HepG2 (cell line): ENCODE data around the gene ADGRV1. TPM values are rescaled to one million over a fixed set of nuclear protein-coding genes. Genes with fewer than 3 reads are reported as not detected.

Source experiments
- ATAC-seq: fragments of 200-7000 bp; cut with Tn5 transposase; 3 replicates; pipeline ENCODE4 v1.9.1; 2020; ENCODE audit warnings: mild to moderate bottlenecking, moderate library complexity
- BruUV-seq: library from RNA; stranded (reverse); fragments of 400-500 nt; replicated peaks from 2 replicates; lab custom pipeline; 2021; lab: Mats Ljungman, UMichigan
- CTCF ChIA-PET: fragments of 300-600 bp; formaldehyde crosslinking; extraction: SDS; loops from one replicate; lab custom pipeline; 2021; ENCODE audit warnings: low total read pairs, inconsistent platforms, low intra/inter-chr PET ratio; lab: Yijun Ruan, JAX
- POLR2A ChIA-PET: fragments of 350-600 bp; sonication (Branson Sonifier 250); formaldehyde crosslinking; loops from one replicate; lab custom pipeline; 2020; ENCODE audit warnings: antibody characterized with exemption, inconsistent platforms; lab: Yijun Ruan, JAX
- DNase-seq: peaks from one replicate; pipeline ENCODE4 v3.0.0-alpha.2; 2015; ENCODE audit warnings: low spot score
- FAIRE-seq: peaks from 3 replicates; lab custom pipeline; 2011; peaks lifted over from hg19 to GRCh38; lab: Jason Lieb, UNC
- H2AFZ ChIP-seq: one replicate; pipeline ENCODE4 v1.6.1; 2011; ENCODE audit warnings: low read length, inconsistent platforms
- H3K27ac ChIP-seq: fragments of 300-600 bp; 3 replicates; pipeline ENCODE4 v1.8.0; 2011; ENCODE audit warnings: mixed run types, mild to moderate bottlenecking, mixed read lengths, low read length, inconsistent platforms; ENCODE audit not compliant: insufficient read depth; ENCODE audit errors: extremely low read length
- H3K27me3 ChIP-seq, 2 experiments: fragments of 200-600 bp in 1 of 2; 2 replicates in 1 of 2; 3 replicates in 1 of 2; pipeline versions ENCODE4 v1.6.0 to v1.8.0; 2011; ENCODE audit warnings: low read length in 2 of 2, mild to moderate bottlenecking in 2 of 2, moderate library complexity in 2 of 2, inconsistent platforms in 1 of 2; ENCODE audit not compliant: insufficient read depth in 2 of 2, control insufficient read depth in 1 of 2
- H3K36me3 ChIP-seq, 2 experiments: fragments of 200-600 bp in 1 of 2; replicated peaks in 1 of 2; 2 replicates in 1 of 2; 3 replicates in 1 of 2; pipeline versions ENCODE4 v1.5.1 to v1.8.0; 2011; ENCODE audit warnings: low read length in 2 of 2, inconsistent platforms in 1 of 2; ENCODE audit not compliant: insufficient read depth in 2 of 2, control insufficient read depth in 1 of 2
- H3K4me1 ChIP-seq: 2 replicates; pipeline ENCODE4 v1.5.1; 2012; ENCODE audit warnings: low read length, inconsistent platforms; ENCODE audit not compliant: insufficient read depth
- H3K4me2 ChIP-seq: 2 replicates; pipeline ENCODE4 v1.6.0; 2011; ENCODE audit warnings: low read depth, low read length, inconsistent platforms
- H3K4me3 ChIP-seq, 3 experiments: fragments of 200-600 bp in 1 of 3; sonication (generic), shearing (Covaris generic) in 1 of 3; replicated peaks in 1 of 3; 2 replicates each; pipeline ENCODE4 v1.5.1; 2011 to 2016; ENCODE audit warnings: low read length in 3 of 3, inconsistent platforms in 2 of 3, low read depth in 2 of 3, mild to moderate bottlenecking in 2 of 3, control low read depth in 1 of 3, mixed read lengths in 1 of 3; ENCODE audit not compliant: insufficient read depth in 1 of 3
- H3K79me2 ChIP-seq: one replicate; pipeline ENCODE4 v1.6.1; 2011; ENCODE audit warnings: low read length, inconsistent platforms; ENCODE audit not compliant: insufficient read depth
- H3K9ac ChIP-seq: 2 replicates; pipeline ENCODE4 v1.6.0; 2011; ENCODE audit warnings: mild to moderate bottlenecking, low read depth, low read length, inconsistent platforms; ENCODE audit not compliant: insufficient read depth
- H3K9me3 ChIP-seq: 2 replicates; pipeline ENCODE4 v1.5.1; 2012; ENCODE audit warnings: mild to moderate bottlenecking, low read length
- H4K20me1 ChIP-seq: 2 replicates; pipeline ENCODE4 v1.6.0; 2011; ENCODE audit warnings: inconsistent platforms, mild to moderate bottlenecking, low read length, moderate library complexity; ENCODE audit not compliant: insufficient read depth
- DNMT3B ChIP-seq: conservative IDR thresholded peaks from 2 replicates; pipeline ENCODE4 v1.6.1; 2016; ENCODE audit warnings: missing biosample characterization, control low read depth
- EHMT2 ChIP-seq: fragments of 200-600 bp; sonication (generic); IDR thresholded peaks from 2 replicates; pipeline ENCODE4 v1.7.0; 2017; ENCODE audit warnings: antibody characterized with exemption, low read depth, low read length, borderline replicate concordance
- HNF4G ChIP-seq, 2 experiments: sonication (generic) in 1 of 2; formaldehyde crosslinking in 1 of 2; IDR thresholded peaks; 2 replicates each; pipeline versions ENCODE4 v1.4.0 to v1.6.1; 2011 to 2020; ENCODE audit warnings: borderline replicate concordance in 2 of 2, low read depth in 2 of 2, mild to moderate bottlenecking in 2 of 2, low read length in 1 of 2, missing genetic modification reagents in 1 of 2, moderate library complexity in 1 of 2
- KDM2A ChIP-seq: sonication (generic); formaldehyde crosslinking; IDR thresholded peaks from 2 replicates; pipeline ENCODE4 v1.4.0; 2020; ENCODE audit warnings: low read depth, missing genetic modification reagents, borderline replicate concordance
- MEIS1 ChIP-seq: sonication (generic); formaldehyde crosslinking; IDR thresholded peaks from 2 replicates; pipeline ENCODE4 v1.9.0; 2021; ENCODE audit warnings: mild to moderate bottlenecking, missing genetic modification reagents, moderate library complexity, borderline replicate concordance
- SMC3 ChIP-seq: IDR thresholded peaks from 2 replicates; pipeline ENCODE4 v1.6.1; 2011; ENCODE audit warnings: low read length, improper control_type of control experiment
- SRSF1 ChIP-seq: fragments of 200-400 bp; formaldehyde crosslinking; optimal IDR thresholded peaks from 2 replicates; pipeline ENCODE3; 2017; ENCODE audit warnings: mild to moderate bottlenecking, low read depth, low read length, moderate library complexity
- SUZ12 ChIP-seq: fragments of 150-350 bp; IDR thresholded peaks from 2 replicates; pipeline ENCODE4 v1.6.1; 2014; ENCODE audit warnings: low read depth, low read length
- TBP ChIP-seq: sonication (generic); formaldehyde crosslinking; IDR thresholded peaks from 2 replicates; pipeline ENCODE4 v1.5.0; 2020; ENCODE audit warnings: missing genetic modification reagents
- TCF7L2 ChIP-seq: IDR thresholded peaks from 2 replicates; pipeline ENCODE4 v1.6.1; 2011; ENCODE audit warnings: mild to moderate bottlenecking, low read depth, low read length, moderate library complexity
- ZNF614 ChIP-seq: IDR thresholded peaks from 2 replicates; pipeline ENCODE4 v1.6.1; 2018; ENCODE audit warnings: missing biosample characterization, missing genetic modification reagents, inconsistent platforms, borderline replicate concordance
- WGBS: methylation state at CpG from one replicate; pipeline ENCODE4 v1.1.6; 2017; ENCODE audit warnings: low lambda C conversion rate; 5-methylcytosine and 5-hydroxymethylcytosine counted together
- in situ Hi-C: cut with HindIII; loops from 2 replicates; pipeline ENCODE4 v1.10.0; 2017; ENCODE audit warnings: low pct_unique_long_range_greater_than_20kb; ENCODE audit not compliant: extremely low pct_ligation_motif_present
- intact Hi-C: fragments of 100-400 bp; cut with micrococcal nuclease; formaldehyde crosslinking; loops from one replicate; pipeline ENCODE4 v1.10.0; 2022; ENCODE audit not compliant: unreplicated experiment
- polyA plus RNA-seq, 8 experiments: library from polyadenylated mRNA; depleted of rRNA in 3 of 8; stranded (reverse) in 7 of 8; unstranded in 1 of 8; fragments of >200 nt; fragmentation: Illumina TruSeq in 4 of 8; extraction: Trizol in 4 of 8; gene quantifications; 2 replicates each; pipeline versions ENCODE4 v1.2.1 to v1.2.3, GENCODE V29; 2011 to 2016; ENCODE audit warnings: low read depth in 4 of 8, missing spikeins in 1 of 8, mixed read lengths in 1 of 8; ENCODE audit not compliant: insufficient read depth in 1 of 8
- total RNA-seq, 5 experiments: library from RNA; depleted of rRNA; stranded (reverse); fragments of >200 nt; fragmentation: Illumina TruSeq; extraction: Trizol; gene quantifications; 2 replicates each; pipeline ENCODE4 v1.2.3, GENCODE V29; 2016; ENCODE audit warnings: low read depth in 1 of 5
- TF ChIP-seq, protein P1 (sequence below): sonication (generic); formaldehyde crosslinking; conservative IDR thresholded peaks from 2 replicates; pipeline ENCODE4 v1.5.0; 2020; ENCODE audit warnings: missing genetic modification reagents
- TF ChIP-seq, protein P2 (sequence below): sonication (generic); formaldehyde crosslinking; IDR thresholded peaks from 2 replicates; pipeline ENCODE4 v1.5.0; 2020; ENCODE audit warnings: mild to moderate bottlenecking, missing genetic modification reagents, borderline replicate concordance
- TF ChIP-seq, protein P3 (sequence below): sonication (generic); formaldehyde crosslinking; IDR thresholded peaks from 2 replicates; pipeline ENCODE4 v1.9.0; 2021; ENCODE audit warnings: missing genetic modification reagents, borderline replicate concordance

Gene ADGRV1
- total and polyA plus RNA-seq, 2 of the 13 experiments (the other 11 are each of a cell fraction or from before 2014, with no cell fraction given), result 1.7 to 3.9 TPM

DNA sequence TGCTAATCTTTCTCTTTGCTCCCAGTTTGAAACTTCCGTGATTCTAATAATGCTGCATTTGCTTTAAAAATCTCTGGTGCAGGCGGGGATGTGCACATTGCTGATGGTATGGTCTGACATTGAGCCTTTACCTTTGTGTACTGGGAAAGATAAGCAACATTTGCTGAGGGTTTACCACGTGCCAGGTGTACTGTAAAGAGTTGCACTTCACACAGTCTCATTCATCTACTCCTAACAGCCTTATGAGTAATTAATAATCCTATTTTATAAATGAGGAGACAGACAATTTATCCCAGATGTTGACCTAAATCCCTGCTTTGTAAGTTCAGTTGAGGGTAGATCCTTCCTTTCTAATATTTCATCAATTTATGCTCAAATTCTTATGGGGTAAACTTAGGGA is 726 bp upstream of the ADGRV1 start (continued):
- TF ChIP-seq, protein P1, sequence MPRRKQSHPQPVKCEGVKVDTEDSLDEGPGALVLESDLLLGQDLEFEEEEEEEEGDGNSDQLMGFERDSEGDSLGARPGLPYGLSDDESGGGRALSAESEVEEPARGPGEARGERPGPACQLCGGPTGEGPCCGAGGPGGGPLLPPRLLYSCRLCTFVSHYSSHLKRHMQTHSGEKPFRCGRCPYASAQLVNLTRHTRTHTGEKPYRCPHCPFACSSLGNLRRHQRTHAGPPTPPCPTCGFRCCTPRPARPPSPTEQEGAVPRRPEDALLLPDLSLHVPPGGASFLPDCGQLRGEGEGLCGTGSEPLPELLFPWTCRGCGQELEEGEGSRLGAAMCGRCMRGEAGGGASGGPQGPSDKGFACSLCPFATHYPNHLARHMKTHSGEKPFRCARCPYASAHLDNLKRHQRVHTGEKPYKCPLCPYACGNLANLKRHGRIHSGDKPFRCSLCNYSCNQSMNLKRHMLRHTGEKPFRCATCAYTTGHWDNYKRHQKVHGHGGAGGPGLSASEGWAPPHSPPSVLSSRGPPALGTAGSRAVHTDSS, result no peak
- no peak for TF ChIP-seq MEIS1 (CRISPR knock-in tag)
- TF ChIP-seq, all 625 proteins: peak for 0

DNA sequence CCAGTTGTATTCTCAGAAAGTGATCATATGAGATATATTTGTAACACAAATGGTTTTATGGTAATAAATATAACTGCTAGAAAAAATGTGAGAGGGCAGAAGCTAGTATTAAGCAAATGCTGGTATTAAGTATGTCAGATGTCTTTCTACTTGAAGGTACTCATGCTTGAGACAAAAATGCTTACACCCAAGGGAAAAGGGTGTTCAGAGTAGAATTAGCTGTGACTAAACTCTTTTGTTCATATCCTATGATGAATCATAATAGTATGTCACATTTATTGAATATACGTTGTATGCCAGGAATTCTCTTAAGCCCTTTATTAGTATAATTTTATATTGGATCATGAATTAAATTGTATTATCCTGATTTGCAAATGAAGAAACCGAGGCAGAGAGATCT is 2.2 kb downstream of the ADGRV1 start:
- CTCF ChIA-PET, result no interaction called here
- H3K79me2 ChIP-seq, result no peaks in the 10 kb centered on the region
- no peak overlapping the region for H3K27ac ChIP-seq
- FAIRE-seq, result no peak
- in situ Hi-C loops (no loop called here), intact Hi-C loops (no loop called here)
- no peak overlapping the region for H3K9ac ChIP-seq
- no peak for ATAC-seq
- H3K36me3 ChIP-seq, result no peaks in the 10 kb centered on the region
- 22% methylated on average over 2 of the region's 2 CpGs for WGBS
- H3K27me3 ChIP-seq, result peaks cover 0 to 28% of the 10 kb centered on the region in 2 experiments; a peak in 4 of 5 replicates
- no peaks in the 10 kb centered on the region for H4K20me1 ChIP-seq
- no peak overlapping the region for H3K4me3 ChIP-seq
- DNase-seq, result no peak
- no peaks in the 10 kb centered on the region for H3K9me3 ChIP-seq
- no peaks in the 10 kb centered on the region for H3K4me1 ChIP-seq
- BruUV-seq, result no TSS peak
- no peak overlapping the region for H2AFZ ChIP-seq
- TF ChIP-seq SMC3, result no peak
- no peak for TF ChIP-seq SRSF1
- TF ChIP-seq TCF7L2, result no peak
- TF ChIP-seq HNF4G (IDR thresholded peaks at IDR 0.05; ENCODE audit: borderline replicate concordance, low read depth, low read length), result no peak
- no peak for TF ChIP-seq HNF4G (CRISPR knock-in tag; IDR thresholded peaks at IDR 0.05; ENCODE audit: borderline replicate concordance, low read depth)
- no peak for TF ChIP-seq TBP (CRISPR knock-in tag)
- no peak for TF ChIP-seq EHMT2
- no peak for TF ChIP-seq SUZ12
- TF ChIP-seq, protein P2, sequence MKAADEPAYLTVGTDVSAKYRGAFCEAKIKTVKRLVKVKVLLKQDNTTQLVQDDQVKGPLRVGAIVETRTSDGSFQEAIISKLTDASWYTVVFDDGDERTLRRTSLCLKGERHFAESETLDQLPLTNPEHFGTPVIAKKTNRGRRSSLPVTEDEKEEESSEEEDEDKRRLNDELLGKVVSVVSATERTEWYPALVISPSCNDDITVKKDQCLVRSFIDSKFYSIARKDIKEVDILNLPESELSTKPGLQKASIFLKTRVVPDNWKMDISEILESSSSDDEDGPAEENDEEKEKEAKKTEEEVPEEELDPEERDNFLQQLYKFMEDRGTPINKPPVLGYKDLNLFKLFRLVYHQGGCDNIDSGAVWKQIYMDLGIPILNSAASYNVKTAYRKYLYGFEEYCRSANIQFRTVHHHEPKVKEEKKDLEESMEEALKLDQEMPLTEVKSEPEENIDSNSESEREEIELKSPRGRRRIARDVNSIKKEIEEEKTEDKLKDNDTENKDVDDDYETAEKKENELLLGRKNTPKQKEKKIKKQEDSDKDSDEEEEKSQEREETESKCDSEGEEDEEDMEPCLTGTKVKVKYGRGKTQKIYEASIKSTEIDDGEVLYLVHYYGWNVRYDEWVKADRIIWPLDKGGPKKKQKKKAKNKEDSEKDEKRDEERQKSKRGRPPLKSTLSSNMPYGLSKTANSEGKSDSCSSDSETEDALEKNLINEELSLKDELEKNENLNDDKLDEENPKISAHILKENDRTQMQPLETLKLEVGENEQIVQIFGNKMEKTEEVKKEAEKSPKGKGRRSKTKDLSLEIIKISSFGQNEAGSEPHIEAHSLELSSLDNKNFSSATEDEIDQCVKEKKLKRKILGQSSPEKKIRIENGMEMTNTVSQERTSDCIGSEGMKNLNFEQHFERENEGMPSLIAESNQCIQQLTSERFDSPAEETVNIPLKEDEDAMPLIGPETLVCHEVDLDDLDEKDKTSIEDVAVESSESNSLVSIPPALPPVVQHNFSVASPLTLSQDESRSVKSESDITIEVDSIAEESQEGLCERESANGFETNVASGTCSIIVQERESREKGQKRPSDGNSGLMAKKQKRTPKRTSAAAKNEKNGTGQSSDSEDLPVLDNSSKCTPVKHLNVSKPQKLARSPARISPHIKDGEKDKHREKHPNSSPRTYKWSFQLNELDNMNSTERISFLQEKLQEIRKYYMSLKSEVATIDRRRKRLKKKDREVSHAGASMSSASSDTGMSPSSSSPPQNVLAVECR, result no peak
- TF ChIP-seq, protein P3, sequence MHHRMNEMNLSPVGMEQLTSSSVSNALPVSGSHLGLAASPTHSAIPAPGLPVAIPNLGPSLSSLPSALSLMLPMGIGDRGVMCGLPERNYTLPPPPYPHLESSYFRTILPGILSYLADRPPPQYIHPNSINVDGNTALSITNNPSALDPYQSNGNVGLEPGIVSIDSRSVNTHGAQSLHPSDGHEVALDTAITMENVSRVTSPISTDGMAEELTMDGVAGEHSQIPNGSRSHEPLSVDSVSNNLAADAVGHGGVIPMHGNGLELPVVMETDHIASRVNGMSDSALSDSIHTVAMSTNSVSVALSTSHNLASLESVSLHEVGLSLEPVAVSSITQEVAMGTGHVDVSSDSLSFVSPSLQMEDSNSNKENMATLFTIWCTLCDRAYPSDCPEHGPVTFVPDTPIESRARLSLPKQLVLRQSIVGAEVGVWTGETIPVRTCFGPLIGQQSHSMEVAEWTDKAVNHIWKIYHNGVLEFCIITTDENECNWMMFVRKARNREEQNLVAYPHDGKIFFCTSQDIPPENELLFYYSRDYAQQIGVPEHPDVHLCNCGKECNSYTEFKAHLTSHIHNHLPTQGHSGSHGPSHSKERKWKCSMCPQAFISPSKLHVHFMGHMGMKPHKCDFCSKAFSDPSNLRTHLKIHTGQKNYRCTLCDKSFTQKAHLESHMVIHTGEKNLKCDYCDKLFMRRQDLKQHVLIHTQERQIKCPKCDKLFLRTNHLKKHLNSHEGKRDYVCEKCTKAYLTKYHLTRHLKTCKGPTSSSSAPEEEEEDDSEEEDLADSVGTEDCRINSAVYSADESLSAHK (CRISPR knock-in tag), result no peak
- TF ChIP-seq KDM2A (CRISPR knock-in tag), result no peak
- no peak for TF ChIP-seq DNMT3B (CRISPR knock-in tag)
- no peak for TF ChIP-seq ZNF614 (CRISPR knock-in tag)
- TF ChIP-seq, all 625 proteins: peak for 0
- H3K4me2 ChIP-seq, result no peak overlapping the region
- POLR2A ChIA-PET, result no interaction called here
